ENCODE results near the gene PRR20B.
"Not testable (repeated sequence)": the region's sequence is repeated elsewhere in the genome, so short reads cannot be mapped to it uniquely, and the experiment has no call there.

PRR20B gene

GRCh38 chr13:57147188-57147587 lies at the start of gene PRR20B:
TSS of gene PRR20B (plus strand) at chr13:57147488. CDS start at chr13:57147875, 387 bp downstream.
- DNase-seq, result not testable (repeated sequence)

- no peak for DNase-seq
Observed at GRCh38 chr13:57114945-57115344, 32.3 kb upstream of the PRR20B start.

- DNase-seq, result no peak
Observed at GRCh38 chr13:57123681-57124080, 23.6 kb upstream of the PRR20B start.

GRCh38 chr13:57128909-57129308 lies 18.4 kb upstream of the PRR20B start:
- DNase-seq, result no peak

- DNase-seq, result no peak
Observed at GRCh38 chr13:57136093-57136492, 11.2 kb upstream of the PRR20B start.

GRCh38 chr13:57137585-57137984 lies 9.7 kb upstream of the PRR20B start:
- DNase-seq, result no peak

GRCh38 chr13:57138988-57139387 lies 8.3 kb upstream of the PRR20B start:
- no peak for DNase-seq

GRCh38 chr13:57139781-57140180 lies 7.5 kb upstream of the PRR20B start:
- DNase-seq, result not testable (repeated sequence)

- DNase-seq, result not testable (repeated sequence)
Observed at GRCh38 chr13:57140235-57140968, 6.9 kb upstream of the PRR20B start, which contains the start of gene PRR20A. TSS of gene PRR20A (plus strand) at chr13:57140918. CDS start at chr13:57141305, 387 bp downstream.

GRCh38 chr13:57148106-57148505 lies 818 bp downstream of the PRR20B start:
- not testable (repeated sequence) for DNase-seq

GRCh38 chr13:57153761-57154160 lies 6.5 kb downstream of the PRR20B start, which contains the start of gene PRR20C:
TSS of gene PRR20C (plus strand) at chr13:57154061. CDS start at chr13:57154448, 387 bp downstream.
- DNase-seq, result not testable (repeated sequence)

GRCh38 chr13:57160332-57160731 lies 13.0 kb downstream of the PRR20B start, which contains the start of gene PRR20D:
TSS of gene PRR20D (plus strand) at chr13:57160632. CDS start at chr13:57161019, 387 bp downstream.
- DNase-seq, result not testable (repeated sequence)

GRCh38 chr13:57166897-57167296 lies 19.6 kb downstream of the PRR20B start, which contains the start of gene PRR20E:
TSS of gene PRR20E (plus strand) at chr13:57167197. CDS start at chr13:57167584, 387 bp downstream.
- not testable (repeated sequence) for DNase-seq

- no peak for DNase-seq
Observed at GRCh38 chr13:57191667-57192066, 44.4 kb downstream of the PRR20B start.

Measured in CD4-positive, alpha-beta T cell treated with Interferon gamma for 1 hour (primary cell).